Measurements from ENCODE around the gene FAM76B. TPM values are rescaled to one million over a fixed set of nuclear protein-coding genes. Genes with fewer than 3 reads are reported as not detected.

The FAM76B gene
- total and polyA plus RNA-seq, 9 of the 15 experiments (the other 6 are each of a cell fraction or from before 2014, with no cell fraction given), result 22.5 to 60.0 (median 35.0) TPM

- TF ChIP-seq ZNF584 (CRISPR knock-in tag; IDR thresholded peaks at IDR 0.05; ENCODE audit: low read depth), result no peak
- TF ChIP-seq NUFIP1 (IDR thresholded peaks at IDR 0.05; ENCODE audit: partially characterized antibody), result no peak
- no peak for TF ChIP-seq GTF2A2 (tag; IDR thresholded peaks at IDR 0.05)
- 0 out of 2 replicates have a peak, but pooled peaks have one; percentile 10 for TF ChIP-seq SMARCA4 (IDR thresholded peaks at IDR 0.05)
- TF ChIP-seq PREB (CRISPR knock-in tag; IDR thresholded peaks at IDR 0.05), result no peak
- TF ChIP-seq NEUROD1 (IDR thresholded peaks at IDR 0.05; ENCODE audit: borderline replicate concordance, low read depth, low read length, partially characterized antibody), result no peak
- no peak for TF ChIP-seq XRCC3 (IDR thresholded peaks at IDR 0.05)
- 0 out of 2 replicates have a peak, but pooled peaks have one; percentile 49 for TF ChIP-seq HMBOX1 (IDR thresholded peaks at IDR 0.05)
- no peak for TF ChIP-seq MCM7 (IDR thresholded peaks at IDR 0.05)
Observed at GRCh38 chr11:95792700-95793099, 3.1 kb upstream of the FAM76B start (continued).

GRCh38 chr11:95792200-95792599 is 2.6 kb upstream of the FAM76B start:
- Histone ChIP-seq H3K9me1 (ENCODE audit: control insufficient read depth, insufficient read depth, low read length) (no peaks in the 10 kb centered on the region), H3K36me3 (ENCODE audit: control insufficient read depth, insufficient read depth, low read length) (peaks cover 29% of the 10 kb centered on the region), H3K79me2 (ENCODE audit: control insufficient read depth, insufficient read depth, low read length) (peaks cover 94% of the 10 kb centered on the region), H3K27me3 (ENCODE audit: control insufficient read depth in 2 of 2, insufficient read depth in 2 of 2, low read length in 2 of 2) (no peaks in the 10 kb centered on the region), H3K27ac (ENCODE audit: extremely low read depth, low read depth, low read length) (peak overlapping the region; percentile 99), H3K4me3 (peak overlapping the region; percentile 88), H3K4me2 (ENCODE audit: insufficient read depth, low read length) (peak overlapping the region; percentile 95), H3K9ac (ENCODE audit: insufficient read depth in 1 of 2, low read depth in 2 of 2, low read length in 2 of 2) (peak overlapping the region; percentile 86 to 99; a peak in 3 of 4 replicates), H4K20me1 (replicated peaks; ENCODE audit: control insufficient read depth, insufficient read depth, low read length) (peaks cover 6% of the 10 kb centered on the region; the same call in 1 of the 2 replicates), H3K9me3 (replicated peaks; ENCODE audit: control insufficient read depth, insufficient read depth, low read depth, low read length) (no peaks in the 10 kb centered on the region), H3K4me1 (replicated peaks in 1 of 2; ENCODE audit: control insufficient read depth in 2 of 2, insufficient read depth in 2 of 2, low read length in 2 of 2) (peaks cover 4 to 14% of the 10 kb centered on the region in 2 experiments; a peak in 4 of 5 replicates), H2AFZ (ENCODE audit: low read depth, low read length) (no peak overlapping the region)
- TF ChIP-seq FOXJ2 (tag; IDR thresholded peaks at IDR 0.05) (no peak), MNT (conservative IDR thresholded peaks at IDR 0.05) (0 out of 4 replicates have a peak, but pooled peaks of 1 of the 2 experiments have one; percentile 5), TRIM25 (IDR thresholded peaks at IDR 0.05; ENCODE audit: borderline replicate concordance) (no peak), BCOR (IDR thresholded peaks at IDR 0.05) (no peak), NR2C2 (CRISPR knock-in tag; IDR thresholded peaks at IDR 0.05) (no peak), NR2C2 (tag; IDR thresholded peaks at IDR 0.05) (no peak), MAFF (IDR thresholded peaks at IDR 0.05; ENCODE audit: low read length) (0 out of 2 replicates have a peak, but pooled peaks have one; percentile 5)
- in situ Hi-C loops (cut with MboI) (no loop called here), intact Hi-C loops (cut with micrococcal nuclease) (loop anchor here (5.0 kb wide), 1 partner anchor 450 kb away; no protein-coding TSS in a partner anchor)
- DNase-seq (ENCODE audit: extremely low read depth in 1 of 4, low spot score in 3 of 4), result peak in 1 of 4 experiments; percentile 47
- BruUV-seq (replicated peaks), result no TSS peak
- ChIA-PET CTCF (ENCODE audit: low intra/inter-chr PET ratio) (no interaction called here), POLR2A (interaction anchor here (0.9 to 3.8 kb wide), 4 partner anchors 8 to 550 kb away, joined by 3 to 13 read pairs (median 4); no protein-coding TSS in a partner anchor)
- FAIRE-seq, result no peak
- no peak for ATAC-seq
- WGBS (ENCODE audit: insufficient coverage, low coverage, missing lambda C conversion rate), result 4% methylated on average over 8 of the region's 8 CpGs

Data from K562 (cell line).